SK-N-SH treated with all-trans-retinoic acid at 6 μM for 48 hours (cell line): Measurements from ENCODE around the gene NLGN2.

Experiments
- ATAC-seq: fragments of 200-7000 bp; cut with Tn5 transposase; 3 replicates; pipeline ENCODE4 v1.9.1; 2020; ENCODE audit warnings: mild to moderate bottlenecking, moderate library complexity
- ARNTL ChIP-seq: fragments of 450-650 bp; formaldehyde crosslinking; IDR thresholded peaks from 2 replicates; pipeline ENCODE4 v1.5.0; 2020; ENCODE audit warnings: low read depth, mild to moderate bottlenecking, moderate library complexity, borderline replicate concordance
- BACH2 ChIP-seq: fragments of 250-450 bp; sonication (Bioruptor Pico); IDR thresholded peaks from 2 replicates; pipeline ENCODE4 v1.9.0; 2021; ENCODE audit warnings: mild to moderate bottlenecking, borderline replicate concordance
- CSDC2 ChIP-seq: fragments of 250-450 bp; sonication (Bioruptor Pico); IDR thresholded peaks from 2 replicates; pipeline ENCODE4 v1.5.0; 2020; ENCODE audit warnings: mild to moderate bottlenecking, moderate library complexity
- ESRRG ChIP-seq: fragments of 250-450 bp; sonication (Bioruptor Pico); IDR thresholded peaks from 2 replicates; pipeline ENCODE4 v1.6.1; 2021; ENCODE audit warnings: mild to moderate bottlenecking
- ISL1 ChIP-seq: fragments of 250-450 bp; sonication (Bioruptor Pico); IDR thresholded peaks from 2 replicates; pipeline ENCODE4 v2.1.2; 2022; ENCODE audit warnings: mild to moderate bottlenecking, moderate library complexity
- OSR1 ChIP-seq: fragments of 250-450 bp; sonication (Bioruptor Pico); IDR thresholded peaks from 2 replicates; pipeline ENCODE4 v1.8.0; 2022; ENCODE audit warnings: moderate library complexity, mild to moderate bottlenecking, inconsistent platforms
- PATZ1 ChIP-seq: fragments of 250-450 bp; sonication (Bioruptor Pico); IDR thresholded peaks from 2 replicates; pipeline ENCODE4 v1.8.0; 2020; ENCODE audit warnings: mild to moderate bottlenecking, moderate library complexity, borderline replicate concordance
- POU6F1 ChIP-seq: fragments of 250-450 bp; sonication (Bioruptor Pico); IDR thresholded peaks from 2 replicates; pipeline ENCODE4 v1.8.0; 2021; ENCODE audit warnings: low read depth, mild to moderate bottlenecking, moderate library complexity, borderline replicate concordance
- PPARA ChIP-seq: fragments of 250-450 bp; sonication (Bioruptor Pico); IDR thresholded peaks from 2 replicates; pipeline ENCODE4 v1.5.0; 2020; ENCODE audit warnings: mild to moderate bottlenecking, borderline replicate concordance
- RARB ChIP-seq: fragments of 250-450 bp; sonication (Bioruptor Pico); IDR thresholded peaks from 2 replicates; pipeline ENCODE4 v1.8.0; 2021; ENCODE audit warnings: mild to moderate bottlenecking, moderate library complexity
- SNAI2 ChIP-seq: fragments of 250-450 bp; sonication (Bioruptor Pico); IDR thresholded peaks from 2 replicates; pipeline ENCODE4 v1.5.0; 2020; ENCODE audit warnings: mild to moderate bottlenecking, moderate library complexity
- TCF4 ChIP-seq: fragments of 250-450 bp; sonication (Bioruptor Pico); IDR thresholded peaks from 2 replicates; pipeline ENCODE4 v1.8.0; 2021; ENCODE audit warnings: mild to moderate bottlenecking, moderate library complexity, borderline replicate concordance
- TOX ChIP-seq: fragments of 250-450 bp; sonication (Bioruptor Pico); IDR thresholded peaks from 2 replicates; pipeline ENCODE4 v1.8.0; 2021; ENCODE audit warnings: mild to moderate bottlenecking, moderate library complexity, borderline replicate concordance
- TSHZ2 ChIP-seq: fragments of 250-450 bp; sonication (Bioruptor Pico); IDR thresholded peaks from 2 replicates; pipeline ENCODE4 v1.5.0; 2020; ENCODE audit warnings: mild to moderate bottlenecking, moderate library complexity
- ZC3H10 ChIP-seq: fragments of 250-450 bp; sonication (Bioruptor Pico); IDR thresholded peaks from 2 replicates; pipeline ENCODE4 v1.5.1; 2021; ENCODE audit warnings: mild to moderate bottlenecking, moderate library complexity
- ZFP3 ChIP-seq: fragments of 250-450 bp; sonication (Bioruptor Pico); IDR thresholded peaks from 2 replicates; pipeline ENCODE4 v1.5.0; 2020; ENCODE audit warnings: mild to moderate bottlenecking, moderate library complexity
- ZFP30 ChIP-seq: fragments of 450-650 bp; formaldehyde crosslinking; IDR thresholded peaks from 2 replicates; pipeline ENCODE4 v1.5.0; 2022; ENCODE audit warnings: mild to moderate bottlenecking, moderate library complexity
- ZNF565 ChIP-seq: fragments of 450-650 bp; formaldehyde crosslinking; conservative IDR thresholded peaks from 2 replicates; pipeline ENCODE4 v1.5.0; 2020; ENCODE audit warnings: low read depth, mild to moderate bottlenecking, moderate library complexity
- ZNF70 ChIP-seq: fragments of 450-650 bp; formaldehyde crosslinking; IDR thresholded peaks from 2 replicates; pipeline ENCODE4 v1.5.0; 2020; ENCODE audit warnings: mild to moderate bottlenecking, moderate library complexity
- ZNF8 ChIP-seq: fragments of 450-650 bp; formaldehyde crosslinking; IDR thresholded peaks from 2 replicates; pipeline ENCODE4 v1.5.0; 2020; ENCODE audit warnings: mild to moderate bottlenecking, moderate library complexity
- TF ChIP-seq, protein P1 (sequence below): fragments of 250-450 bp; sonication (Bioruptor Pico); IDR thresholded peaks from 2 replicates; pipeline ENCODE4 v1.5.1; 2021; ENCODE audit warnings: mild to moderate bottlenecking, moderate library complexity

NLGN2 gene

DNA sequence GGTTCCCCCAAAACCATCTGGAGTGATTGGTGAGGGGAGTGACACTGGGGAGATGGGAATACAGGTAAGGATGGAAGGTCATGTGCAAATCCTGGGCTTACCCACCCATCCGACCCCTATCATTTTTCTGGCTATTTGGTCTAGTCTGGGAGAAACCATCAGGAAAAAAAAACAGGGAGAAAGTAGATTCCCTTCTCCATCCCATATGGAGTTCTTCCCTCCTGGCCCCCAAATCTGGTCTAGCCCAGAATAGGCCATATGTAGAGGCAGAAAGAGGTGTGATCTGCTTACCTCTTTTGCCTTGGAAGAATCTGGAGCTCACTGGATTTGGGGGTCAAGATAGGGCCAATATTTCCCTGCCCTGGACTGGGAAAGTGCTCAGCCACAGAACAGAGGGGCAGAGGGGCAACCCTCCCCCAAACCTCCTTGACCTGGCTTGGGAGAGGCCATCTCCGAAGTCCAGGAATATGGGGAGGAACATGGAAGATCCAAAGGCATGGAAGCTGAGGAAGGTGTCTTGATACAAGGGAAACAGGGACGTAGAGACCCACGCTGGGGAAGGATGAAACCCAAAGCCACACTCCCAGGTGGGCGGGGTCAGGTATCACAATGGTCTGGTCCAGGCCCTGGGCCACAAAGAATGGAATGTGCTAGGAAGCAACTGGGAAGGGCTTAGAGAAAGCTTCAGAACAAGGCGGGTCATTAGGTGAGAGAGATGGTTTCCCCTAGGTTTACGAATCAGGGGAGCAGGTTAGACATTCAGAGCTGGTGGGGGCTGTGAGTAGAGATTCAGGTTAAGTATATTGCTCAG lies 53.4 kb downstream of the NLGN2 start:
- no peak for ATAC-seq
- TF ChIP-seq ZNF565 (no peak), PATZ1 (no peak), BACH2 (CRISPR knock-in tag) (no peak), TOX (no peak), ZC3H10 (CRISPR knock-in tag) (no peak)
- TF ChIP-seq, all 23 proteins: peak for 0

GRCh38 chr17:7462474-7463371 lies 55.1 kb downstream of the NLGN2 start:
- TF ChIP-seq TOX = no peak
- no peak for TF ChIP-seq ESRRG (CRISPR knock-in tag)
- TF ChIP-seq ZC3H10 (CRISPR knock-in tag) = no peak
- no peak for TF ChIP-seq BACH2 (CRISPR knock-in tag)
- no peak for TF ChIP-seq TSHZ2
- no peak for TF ChIP-seq ZNF565
- TF ChIP-seq ZNF70 (CRISPR knock-in tag) = no peak
- TF ChIP-seq CSDC2 (CRISPR knock-in tag) = no peak
- no peak for TF ChIP-seq ZFP30 (CRISPR knock-in tag)
- no peak for TF ChIP-seq ISL1
- ATAC-seq = no peak

DNA sequence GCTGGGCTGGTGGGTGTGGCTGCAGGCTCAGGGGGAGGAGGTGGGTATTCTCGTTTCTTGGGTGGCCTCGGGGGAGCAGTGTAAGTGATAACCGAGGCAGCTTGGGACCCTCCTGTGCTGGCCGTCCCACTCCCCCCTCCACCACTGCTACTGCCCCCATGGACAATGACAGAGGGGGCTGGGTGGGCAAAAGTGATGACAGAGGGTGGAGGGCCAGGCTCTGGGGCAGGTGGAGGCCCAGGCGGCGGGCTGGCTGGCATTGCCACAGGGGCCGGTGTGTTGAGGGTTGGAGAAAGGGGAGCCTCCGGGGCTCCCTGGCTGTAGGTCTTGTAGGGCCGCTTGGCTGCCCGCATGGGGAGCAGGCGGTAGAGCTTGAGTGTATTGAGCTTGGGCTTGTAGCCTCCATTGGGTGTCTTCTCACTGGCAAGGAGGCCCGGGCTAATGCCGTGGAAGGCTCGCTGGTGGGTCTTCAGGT lies 55.8 kb downstream of the NLGN2 start:
- no peak for TF ChIP-seq ZC3H10 (CRISPR knock-in tag)
- no peak for TF ChIP-seq ZFP30 (CRISPR knock-in tag)
- no peak for TF ChIP-seq RARB (CRISPR knock-in tag)
- no peak for TF ChIP-seq ZFP3 (CRISPR knock-in tag)
- no peak for TF ChIP-seq ZNF8 (CRISPR knock-in tag)
- no peak for TF ChIP-seq ZNF565
- no peak for TF ChIP-seq CSDC2 (CRISPR knock-in tag)
- no peak for TF ChIP-seq TSHZ2
- TF ChIP-seq, protein P1, sequence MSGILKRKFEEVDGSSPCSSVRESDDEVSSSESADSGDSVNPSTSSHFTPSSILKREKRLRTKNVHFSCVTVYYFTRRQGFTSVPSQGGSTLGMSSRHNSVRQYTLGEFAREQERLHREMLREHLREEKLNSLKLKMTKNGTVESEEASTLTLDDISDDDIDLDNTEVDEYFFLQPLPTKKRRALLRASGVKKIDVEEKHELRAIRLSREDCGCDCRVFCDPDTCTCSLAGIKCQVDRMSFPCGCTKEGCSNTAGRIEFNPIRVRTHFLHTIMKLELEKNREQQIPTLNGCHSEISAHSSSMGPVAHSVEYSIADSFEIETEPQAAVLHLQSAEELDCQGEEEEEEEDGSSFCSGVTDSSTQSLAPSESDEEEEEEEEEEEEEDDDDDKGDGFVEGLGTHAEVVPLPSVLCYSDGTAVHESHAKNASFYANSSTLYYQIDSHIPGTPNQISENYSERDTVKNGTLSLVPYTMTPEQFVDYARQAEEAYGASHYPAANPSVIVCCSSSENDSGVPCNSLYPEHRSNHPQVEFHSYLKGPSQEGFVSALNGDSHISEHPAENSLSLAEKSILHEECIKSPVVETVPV (CRISPR knock-in tag) = no peak
- no peak for TF ChIP-seq SNAI2 (CRISPR knock-in tag)
- TF ChIP-seq BACH2 (CRISPR knock-in tag) = no peak
- TF ChIP-seq TOX = no peak
- TF ChIP-seq POU6F1 (CRISPR knock-in tag) = no peak
- no peak for TF ChIP-seq ISL1
- no peak for TF ChIP-seq OSR1
- TF ChIP-seq ARNTL (CRISPR knock-in tag) = no peak
- TF ChIP-seq PPARA = no peak
- TF ChIP-seq TCF4 (CRISPR knock-in tag) = no peak
- no peak for ATAC-seq
